Activated T-helper 2 cell treated with anti-CD3 and anti-CD28 coated beads, Interferon-gamma antibody, Interleukin-2, Interleukin-4, amounts not matched to agents 10 μg/mL and 5 μg/mL and 100 μg/mL, durations not matched to agents 14 hours and 24 hours and 36 hours (primary cell): Measurements from ENCODE around the gene CFAP251. TPM values are rescaled to one million over a fixed set of nuclear protein-coding genes. Genes with fewer than 3 reads are reported as not detected.
"Not testable (repeated sequence)": the region's sequence is repeated elsewhere in the genome, so short reads cannot be mapped to it uniquely, and the experiment has no call there.

Experiments used
- DNase-seq: peaks from one replicate; pipeline ENCODE4 v3.0.0; 2021; ENCODE audit warnings: low spot score
- H3K27ac Mint-ChIP-seq: one replicate; pipeline ENCODE4 v1.8.0; 2021; ENCODE audit warnings: mixed read lengths
- H3K27me3 Mint-ChIP-seq: one replicate; pipeline ENCODE4 v1.8.0; 2021; ENCODE audit warnings: low read depth, mixed read lengths
- H3K36me3 Mint-ChIP-seq: one replicate; pipeline ENCODE4 v1.8.0; 2021; ENCODE audit warnings: low read depth, mixed read lengths
- H3K4me1 Mint-ChIP-seq: one replicate; pipeline ENCODE4 v1.8.0; 2021; ENCODE audit warnings: low read depth, mixed read lengths
- H3K4me3 Mint-ChIP-seq: one replicate; pipeline ENCODE4 v1.8.0; 2021; ENCODE audit warnings: low read depth, mild to moderate bottlenecking, moderate library complexity, mixed read lengths
- H3K9me3 Mint-ChIP-seq: one replicate; pipeline ENCODE4 v1.8.0; 2021; ENCODE audit warnings: mixed read lengths
- intact Hi-C: fragments of 100-400 bp; cut with micrococcal nuclease; formaldehyde crosslinking; loops from one replicate; pipeline ENCODE4 v1.15.1; 2023
- total RNA-seq: library from RNA; stranded (reverse); gene quantifications from 2 replicates; pipeline ENCODE4 v1.2.3, GENCODE V29; 2022

The CFAP251 gene
- total RNA-seq, 1 donor from 2014 or later = 0.82 TPM

DNA sequence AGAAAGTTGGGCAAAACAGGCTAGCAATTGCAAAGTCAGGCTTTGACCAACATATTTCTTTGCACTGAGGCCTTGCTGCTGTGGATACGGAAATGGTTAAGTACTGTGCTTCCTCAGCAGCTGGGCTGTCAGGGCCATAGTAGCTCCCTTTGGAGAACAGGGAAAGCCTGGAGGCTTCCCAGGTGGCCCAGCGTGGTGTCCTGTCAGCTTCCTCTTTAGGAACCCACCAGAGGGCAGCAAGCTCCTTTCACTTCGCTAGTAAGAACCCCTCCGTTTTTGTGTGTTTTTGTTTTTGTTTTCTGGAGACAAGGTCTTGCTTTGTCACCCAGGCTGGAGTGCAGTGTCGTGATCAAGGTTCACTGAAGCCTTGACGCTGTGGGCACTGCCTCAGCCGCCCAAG, 1.7 kb upstream of the CFAP251 start:
- intact Hi-C loops = loop anchor here (5.0 kb wide), 1 partner anchor 106 kb away; the partner anchor contains the start of gene BCL7A
- Mint-ChIP-seq H3K4me1 (peaks cover 19% of the 10 kb centered on the region), H3K9me3 (no peaks in the 10 kb centered on the region), H3K4me3 (no peak overlapping the region), H3K36me3 (peaks cover 38% of the 10 kb centered on the region), H3K27ac (no peak overlapping the region), H3K27me3 (no peaks in the 10 kb centered on the region)
- DNase-seq = no peak

DNA sequence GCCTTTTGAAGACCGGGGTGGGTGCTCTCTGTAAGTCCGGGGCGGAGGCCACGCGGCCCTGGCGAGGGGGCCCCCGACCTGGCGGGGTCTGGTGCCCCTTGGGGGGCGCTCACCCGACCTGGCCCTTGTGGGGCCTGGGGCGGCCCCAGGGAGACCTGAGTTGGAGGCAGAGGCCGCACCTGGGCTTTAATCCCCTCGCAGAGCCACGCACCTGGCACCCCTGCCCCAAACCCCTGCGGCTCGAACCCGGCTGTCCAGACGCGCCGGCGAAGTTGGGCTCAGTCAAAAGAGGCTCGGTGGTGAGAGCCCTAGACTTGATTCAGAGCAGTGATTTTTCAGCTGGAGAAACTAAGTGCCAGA, 267 bp downstream of the CFAP251 start:
- DNase-seq = no peak
- no peaks in the 10 kb centered on the region for H3K27me3 Mint-ChIP-seq
- no peak overlapping the region for H3K27ac Mint-ChIP-seq
- no peaks in the 10 kb centered on the region for H3K9me3 Mint-ChIP-seq
- intact Hi-C loops = loop anchor here (2.0 to 5.0 kb wide), 2 partner anchors 30 to 104 kb away; partner anchors contain the start of genes BCL7A and PSMD9
- peaks cover 27% of the 10 kb centered on the region for H3K36me3 Mint-ChIP-seq
- H3K4me3 Mint-ChIP-seq = no peak overlapping the region
- peaks cover 15% of the 10 kb centered on the region for H3K4me1 Mint-ChIP-seq

GRCh38 chr12:121921066-121921465, 2.7 kb downstream of the CFAP251 start:
- no peak overlapping the region for H3K4me3 Mint-ChIP-seq
- H3K4me1 Mint-ChIP-seq = peaks cover 15% of the 10 kb centered on the region
- peaks cover 20% of the 10 kb centered on the region for H3K36me3 Mint-ChIP-seq
- no peak for DNase-seq
- no peak overlapping the region for H3K27ac Mint-ChIP-seq
- no peaks in the 10 kb centered on the region for H3K9me3 Mint-ChIP-seq
- intact Hi-C loops = no loop called here
- H3K27me3 Mint-ChIP-seq = no peaks in the 10 kb centered on the region

DNA sequence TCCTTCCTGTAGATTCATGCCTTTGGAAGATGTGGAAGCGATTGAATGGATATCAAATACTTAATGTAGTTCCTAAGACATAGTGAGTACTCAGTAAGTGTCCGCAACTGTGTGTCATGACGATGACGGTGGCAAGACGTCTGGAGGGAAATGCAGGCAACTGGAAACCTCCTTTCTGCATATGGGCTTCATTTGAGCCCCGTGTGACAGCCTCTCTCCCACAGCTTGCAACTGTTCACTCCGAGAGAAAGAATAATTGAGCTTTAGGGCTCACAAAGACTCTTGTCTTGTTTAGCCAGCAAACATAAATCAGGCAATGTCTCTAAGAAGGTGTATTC, 6.9 kb downstream of the CFAP251 start:
- Mint-ChIP-seq H3K4me3 (no peak overlapping the region), H3K9me3 (no peaks in the 10 kb centered on the region)

GRCh38 chr12:121926874-121927706, 8.7 kb downstream of the CFAP251 start:
- intact Hi-C loops = no loop called here
- H3K9me3 Mint-ChIP-seq = no peaks in the 10 kb centered on the region
- H3K27ac Mint-ChIP-seq = no peak overlapping the region
- no peaks in the 10 kb centered on the region for H3K36me3 Mint-ChIP-seq
- peaks cover 4% of the 10 kb centered on the region for H3K4me1 Mint-ChIP-seq
- no peak overlapping the region for H3K4me3 Mint-ChIP-seq
- DNase-seq = no peak
- no peaks in the 10 kb centered on the region for H3K27me3 Mint-ChIP-seq

More for the DNA sequence above, 6.9 kb downstream of the CFAP251 start:
- DNase-seq = no peak
- H3K27ac Mint-ChIP-seq = no peak overlapping the region
- peaks cover 4% of the 10 kb centered on the region for H3K4me1 Mint-ChIP-seq
- no peaks in the 10 kb centered on the region for H3K36me3 Mint-ChIP-seq
- intact Hi-C loops = no loop called here
- no peaks in the 10 kb centered on the region for H3K27me3 Mint-ChIP-seq

GRCh38 chr12:121927813-121928212, 9.4 kb downstream of the CFAP251 start:
- Mint-ChIP-seq H3K4me3 (no peak overlapping the region), H3K27ac (no peak overlapping the region), H3K9me3 (no peaks in the 10 kb centered on the region), H3K27me3 (no peaks in the 10 kb centered on the region), H3K4me1 (peaks cover 4% of the 10 kb centered on the region), H3K36me3 (no peaks in the 10 kb centered on the region)
- intact Hi-C loops = no loop called here
- DNase-seq = no peak

DNA sequence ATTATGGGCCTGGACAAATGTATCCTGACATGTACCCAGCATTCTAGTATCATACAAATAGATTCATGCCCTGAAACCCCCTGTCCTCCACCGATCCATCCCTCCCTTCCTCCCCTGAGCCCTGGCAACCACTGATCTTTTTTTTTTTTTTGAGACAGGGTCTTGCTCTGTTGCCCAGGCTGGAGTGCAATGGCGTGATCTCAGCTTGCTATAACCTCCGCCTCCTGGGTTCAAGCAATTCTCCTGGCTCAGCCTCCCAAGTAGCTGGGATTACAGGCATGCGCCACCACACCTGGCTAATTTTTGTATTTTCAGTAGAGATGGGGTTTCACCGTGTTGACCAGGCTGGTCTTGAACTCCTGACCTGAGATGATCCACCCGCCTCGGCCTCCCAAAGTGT, 11.2 kb downstream of the CFAP251 start:
- H3K27me3 Mint-ChIP-seq, H3K4me1 Mint-ChIP-seq, intact Hi-C loops, H3K27ac Mint-ChIP-seq, DNase-seq, H3K4me3 Mint-ChIP-seq, H3K9me3 Mint-ChIP-seq, H3K36me3 Mint-ChIP-seq: not testable (repeated sequence)

DNA sequence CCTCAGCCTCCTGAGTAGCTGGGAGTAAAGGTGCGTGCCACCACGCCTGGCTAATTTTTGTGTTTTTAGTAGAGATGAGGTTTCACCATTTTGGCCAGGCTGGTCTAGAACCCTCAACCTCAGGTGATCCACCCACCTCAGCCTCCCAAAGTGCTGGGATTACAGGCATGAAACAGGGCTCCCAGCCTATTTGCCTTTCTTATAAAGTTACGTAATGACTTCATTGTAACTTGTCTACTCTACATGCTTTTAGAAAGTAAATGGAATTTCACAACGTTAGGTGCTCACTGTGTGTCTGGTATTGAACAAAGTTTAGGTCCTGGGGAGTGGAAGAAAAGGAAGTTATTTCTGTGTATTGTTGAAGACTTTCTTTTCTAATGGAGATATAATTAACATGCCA, 12.5 kb downstream of the CFAP251 start:
- peaks cover 4% of the 10 kb centered on the region for H3K4me1 Mint-ChIP-seq
- H3K27ac Mint-ChIP-seq = no peak overlapping the region
- no peak for DNase-seq
- H3K4me3 Mint-ChIP-seq = no peak overlapping the region
- intact Hi-C loops = no loop called here
- H3K36me3 Mint-ChIP-seq = no peaks in the 10 kb centered on the region
- H3K27me3 Mint-ChIP-seq = no peaks in the 10 kb centered on the region
- H3K9me3 Mint-ChIP-seq = no peaks in the 10 kb centered on the region

DNA sequence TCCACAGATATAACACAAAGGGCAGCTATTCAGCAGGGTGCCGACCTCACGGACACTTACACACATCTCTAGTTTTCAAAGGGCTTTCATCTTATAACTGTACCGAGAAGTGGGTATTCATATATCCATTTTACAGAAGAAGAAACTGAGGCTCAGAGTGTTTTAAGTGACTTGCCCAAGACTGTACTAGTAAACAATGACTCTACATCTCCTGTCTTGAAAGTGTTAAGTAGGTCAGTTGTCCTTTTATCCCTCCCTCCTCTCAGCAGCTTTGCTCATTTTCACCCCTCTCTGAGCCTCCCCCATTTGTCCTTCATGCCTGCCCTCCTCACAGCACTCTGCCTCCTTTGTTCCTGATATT, 13.8 kb downstream of the CFAP251 start:
- no peak for DNase-seq
- H3K27me3 Mint-ChIP-seq = no peaks in the 10 kb centered on the region
- no peaks in the 10 kb centered on the region for H3K36me3 Mint-ChIP-seq
- intact Hi-C loops = no loop called here
- H3K4me3 Mint-ChIP-seq = no peak overlapping the region
- no peak overlapping the region for H3K27ac Mint-ChIP-seq
- H3K4me1 Mint-ChIP-seq = peaks cover 4% of the 10 kb centered on the region
- H3K9me3 Mint-ChIP-seq = no peaks in the 10 kb centered on the region

- Mint-ChIP-seq H3K27me3 (no peaks in the 10 kb centered on the region), H3K9me3 (no peaks in the 10 kb centered on the region), H3K36me3 (no peaks in the 10 kb centered on the region), H3K4me1 (peaks cover 2% of the 10 kb centered on the region), H3K27ac (no peak overlapping the region), H3K4me3 (no peak overlapping the region)
- DNase-seq = no peak
- intact Hi-C loops = no loop called here
Observed at GRCh38 chr12:121932914-121933521, 14.6 kb downstream of the CFAP251 start.

DNA sequence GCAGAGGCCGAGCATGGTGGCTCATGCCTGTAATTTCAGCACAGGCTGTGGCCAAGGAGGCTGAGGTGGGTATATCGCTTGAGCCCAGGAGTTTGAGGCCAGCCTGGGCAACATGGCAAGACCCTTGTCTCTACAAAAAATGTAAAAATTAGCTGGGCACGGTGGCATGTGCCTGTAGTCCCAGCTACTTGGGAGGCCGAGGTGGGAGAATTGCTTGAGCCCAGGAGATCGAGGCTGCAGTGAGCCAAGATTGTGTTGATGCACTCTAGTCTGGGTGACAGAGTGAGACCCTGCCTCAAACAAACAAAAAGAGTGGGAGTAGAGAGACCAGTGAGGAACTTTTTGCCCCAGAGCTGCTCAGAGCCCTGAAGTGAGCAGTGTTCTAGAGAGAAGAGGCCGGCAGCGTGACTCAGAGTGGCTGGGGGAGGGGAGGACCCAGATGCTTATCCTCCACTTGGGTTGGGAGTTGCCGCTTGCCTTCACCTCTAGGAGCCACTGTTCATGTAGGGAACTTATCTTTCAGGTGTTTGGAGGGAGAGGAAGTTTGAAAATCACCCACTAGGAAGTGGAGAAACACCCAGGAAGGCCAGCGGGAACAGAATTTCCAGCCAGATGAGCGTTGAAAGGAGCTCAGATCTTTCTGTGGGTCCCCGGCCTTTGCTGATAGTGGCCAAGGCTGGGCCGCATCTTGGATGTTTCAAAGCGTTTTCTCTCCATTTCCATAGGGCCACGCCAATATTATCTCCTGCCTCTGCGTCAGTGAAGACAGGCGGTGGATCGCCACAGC, 15.3 kb downstream of the CFAP251 start:
- H3K9me3 Mint-ChIP-seq = no peaks in the 10 kb centered on the region
- no peaks in the 10 kb centered on the region for H3K36me3 Mint-ChIP-seq
- no peak overlapping the region for H3K4me3 Mint-ChIP-seq
- H3K4me1 Mint-ChIP-seq = peaks cover 2% of the 10 kb centered on the region
- no peaks in the 10 kb centered on the region for H3K27me3 Mint-ChIP-seq
- intact Hi-C loops = no loop called here
- no peak for DNase-seq
- H3K27ac Mint-ChIP-seq = no peak overlapping the region

DNA sequence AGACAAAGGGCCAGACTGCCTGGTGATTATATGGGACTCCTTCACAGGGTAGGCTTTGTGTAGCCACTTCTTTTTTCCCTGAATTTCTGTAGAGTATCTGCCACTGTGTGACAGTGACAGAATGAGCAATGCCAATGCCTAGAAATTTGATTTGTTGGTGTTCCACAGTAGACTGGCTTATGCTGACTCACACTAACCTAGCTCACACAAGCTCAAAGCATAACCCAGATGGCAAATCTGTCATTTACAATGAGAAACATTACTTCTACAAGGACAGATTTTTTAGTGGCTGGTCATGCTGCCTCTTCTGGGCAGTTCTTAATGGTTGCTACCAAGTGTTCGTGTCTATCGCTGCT, 15.9 kb downstream of the CFAP251 start:
- Mint-ChIP-seq H3K36me3 (no peaks in the 10 kb centered on the region), H3K4me1 (peaks cover 2% of the 10 kb centered on the region), H3K4me3 (no peak overlapping the region), H3K27ac (no peak overlapping the region), H3K9me3 (no peaks in the 10 kb centered on the region), H3K27me3 (peaks cover 3% of the 10 kb centered on the region)
- no peak for DNase-seq
- intact Hi-C loops = no loop called here

DNA sequence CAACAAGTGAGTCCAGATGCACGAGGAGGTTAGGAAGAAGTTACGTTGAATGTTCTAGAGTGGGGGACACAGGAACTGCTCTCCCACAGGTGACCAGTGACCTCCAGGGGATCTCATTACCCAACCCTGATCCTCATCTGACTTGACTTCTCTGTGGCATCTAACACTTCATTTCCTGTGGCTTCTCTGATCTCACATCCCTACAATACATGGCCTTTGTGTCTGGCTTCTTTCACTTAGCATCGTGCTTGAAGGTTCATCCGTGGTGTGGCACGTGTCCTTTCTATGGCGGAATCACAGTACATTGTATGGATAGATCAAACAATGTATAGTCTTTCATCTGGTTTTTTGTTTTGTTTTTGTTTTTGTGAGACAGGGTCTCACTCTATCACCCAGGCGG, 19.3 kb downstream of the CFAP251 start:
- peaks cover 2% of the 10 kb centered on the region for H3K4me1 Mint-ChIP-seq
- intact Hi-C loops = no loop called here
- DNase-seq = no peak
- no peaks in the 10 kb centered on the region for H3K9me3 Mint-ChIP-seq
- H3K27ac Mint-ChIP-seq = no peak overlapping the region
- H3K36me3 Mint-ChIP-seq = no peaks in the 10 kb centered on the region
- H3K4me3 Mint-ChIP-seq = no peak overlapping the region
- H3K27me3 Mint-ChIP-seq = peaks cover 8% of the 10 kb centered on the region
